ENCODE measurements around the gene OR3A2. TPM values are rescaled to one million over a fixed set of nuclear protein-coding genes. Genes with fewer than 3 reads are reported as not detected.

OR3A2 gene
- total RNA-seq (2022; extraction: Qiagen RNA extraction; ENCODE audit: low read depth) = not detected in 5 replicates

DNA sequence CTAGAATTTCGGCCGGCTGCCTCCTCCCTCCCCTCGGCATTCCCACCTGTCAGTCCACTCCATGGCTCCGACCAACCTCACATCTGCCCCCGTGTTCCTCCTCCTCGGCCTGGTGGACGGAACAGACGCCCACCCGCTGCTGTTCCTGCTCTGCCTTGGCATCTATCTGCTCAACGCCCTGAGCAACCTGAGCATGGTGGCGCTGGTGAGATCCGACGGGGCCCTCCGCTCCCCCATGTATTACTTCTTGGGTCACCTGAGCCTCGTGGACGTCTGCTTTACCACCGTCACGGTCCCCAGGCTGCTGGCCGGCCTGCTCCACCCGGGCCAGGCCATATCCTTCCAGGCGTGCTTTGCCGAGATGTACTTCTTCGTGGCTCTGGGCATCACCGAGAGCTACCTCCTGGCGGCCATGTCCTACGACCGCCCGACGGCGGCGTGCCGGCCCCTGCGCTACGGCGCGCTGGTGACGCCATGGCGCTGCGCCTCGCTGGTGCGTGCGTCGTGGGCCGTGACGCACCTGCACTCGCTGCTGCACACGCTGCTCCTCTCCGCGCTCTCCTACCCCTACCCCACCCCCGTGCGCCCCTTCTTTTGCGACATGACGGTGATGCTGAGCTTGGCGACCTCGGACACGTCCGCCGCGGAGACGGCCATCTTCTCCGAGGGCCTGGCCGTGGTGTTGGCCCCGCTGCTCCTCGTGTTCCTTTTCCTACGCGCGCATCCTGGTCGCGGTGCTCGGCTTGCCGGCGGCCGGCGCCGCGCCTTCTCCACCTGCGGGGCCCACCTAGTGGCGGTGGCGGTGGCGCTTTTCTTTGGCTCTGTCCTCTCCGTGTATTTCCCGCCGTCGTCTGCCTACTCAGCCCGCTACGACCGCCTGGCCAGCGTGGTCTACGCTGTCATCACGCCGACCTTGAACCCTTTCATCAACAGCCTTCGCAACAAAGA lies at the start of gene OR3A2:
Gene OR3A2, minus strand, starts transcription at position 440 of the 948 bp plus-strand sequence.

DNA sequence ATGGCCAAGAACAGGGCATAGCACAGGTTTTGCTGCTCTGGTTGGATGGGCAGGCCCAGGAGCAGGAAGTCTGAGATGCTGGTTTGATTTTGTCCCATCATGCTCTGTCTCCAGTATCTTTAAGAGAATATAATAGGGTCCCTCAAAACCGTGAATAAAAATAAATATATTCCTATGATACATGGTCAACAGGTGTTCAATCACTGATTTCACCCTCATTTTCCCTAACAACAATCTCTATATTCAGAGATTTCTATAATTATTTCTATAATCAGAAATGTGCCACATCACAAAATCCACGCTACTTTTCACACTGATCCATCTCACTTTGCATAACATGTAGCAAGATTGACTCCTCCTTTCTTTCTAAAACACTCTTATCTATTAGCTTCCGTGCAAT lies 47.6 kb upstream of the OR3A2 start, which contains the start of gene OR1E2:
Gene OR1E2, minus strand, starts transcription at position 101 of the 400 bp plus-strand sequence. Its CDS starts 0 bp downstream, at position 101.

DNA sequence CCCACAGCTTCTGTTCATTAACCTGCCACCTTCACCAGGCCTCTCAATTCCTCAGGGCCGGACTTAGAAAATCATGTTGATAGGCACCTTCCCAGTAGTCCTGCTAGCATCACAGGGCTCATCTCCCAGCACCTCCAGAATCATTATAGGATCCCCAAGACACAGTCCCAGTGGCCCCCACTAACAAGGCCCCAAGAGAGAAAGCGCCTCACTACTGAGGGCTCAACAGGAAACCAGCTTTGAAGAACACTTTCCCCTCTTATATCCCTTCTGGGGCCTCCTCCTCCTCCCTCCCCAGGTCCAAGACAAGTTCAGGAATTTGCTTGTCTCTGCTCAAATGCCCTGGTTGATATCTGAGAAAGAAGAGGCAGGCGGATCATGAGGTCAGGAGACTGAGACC lies 25.0 kb upstream of the OR3A2 start, which contains the start of gene OR3A3:
Gene OR3A3, plus strand, starts transcription at position 301 of the 400 bp plus-strand sequence.

GRCh38 chr17:3398310-3398709 lies 12.2 kb upstream of the OR3A2 start, which contains the start of gene OR1E1:
OR1E1 (minus strand) TSS chr17:3398410; CDS start chr17:3398410, 0 bp downstream.

DNA sequence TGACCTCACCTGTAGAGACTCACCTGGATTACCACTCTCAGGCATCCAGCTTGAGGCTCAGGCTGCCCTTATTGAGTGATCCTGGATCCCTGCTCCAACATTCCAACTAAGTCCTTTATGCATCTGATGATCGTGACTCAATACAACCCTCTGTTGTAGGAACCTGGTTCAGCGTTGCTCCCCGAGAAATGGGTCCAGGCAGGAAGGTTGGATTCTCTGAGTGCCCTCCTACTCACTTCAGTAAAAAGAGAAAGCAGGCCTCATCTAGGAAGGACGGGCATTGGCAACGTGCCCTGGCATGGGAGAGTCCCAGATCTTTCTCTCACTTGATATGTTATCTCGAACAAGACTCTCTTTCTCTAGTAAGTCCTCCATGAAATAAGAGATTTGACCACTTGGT lies 87.8 kb downstream of the OR3A2 start, which contains the start of gene OR3A1:
Gene OR3A1, minus strand, starts transcription at position 101 of the 400 bp plus-strand sequence. CDS start 5,778 bp downstream, outside the sequence.

Other genes with a start within 250 kb of the OR3A2 start
- not detected in 5 replicates for gene OR1A2, start 188.8 kb downstream of the OR3A2 start, total RNA-seq (2022; extraction: Qiagen RNA extraction; ENCODE audit: low read depth)
- not detected in 5 replicates for gene OR1A1, start 178.6 kb downstream of the OR3A2 start, total RNA-seq (2022; extraction: Qiagen RNA extraction; ENCODE audit: low read depth)
- gene OR3A1, start 87.9 kb downstream of the OR3A2 start, total RNA-seq (2022; extraction: Qiagen RNA extraction; ENCODE audit: low read depth) = not detected in 5 replicates
- not detected in 5 replicates for gene OR1E1, start 12.1 kb upstream of the OR3A2 start, total RNA-seq (2022; extraction: Qiagen RNA extraction; ENCODE audit: low read depth)
- gene OR3A3, start 25.1 kb upstream of the OR3A2 start, total RNA-seq (2022; extraction: Qiagen RNA extraction; ENCODE audit: low read depth) = not detected in 5 replicates
- not detected in 5 replicates for gene OR1E2, start 47.5 kb upstream of the OR3A2 start, total RNA-seq (2022; extraction: Qiagen RNA extraction; ENCODE audit: low read depth)
- not detected in 5 replicates for gene SPATA22, start 85.5 kb upstream of the OR3A2 start, total RNA-seq (2022; extraction: Qiagen RNA extraction; ENCODE audit: low read depth)
- gene ASPA, start 89.7 kb upstream of the OR3A2 start, total RNA-seq (2022; extraction: Qiagen RNA extraction; ENCODE audit: low read depth) = not detected in 5 replicates
- 0.25 to 0.37 TPM (median 0.29 TPM) in 5 replicates for gene TRPV3, start 171.5 kb upstream of the OR3A2 start, total RNA-seq (2022; extraction: Qiagen RNA extraction; ENCODE audit: low read depth)
- gene TRPV1, start 223.1 kb upstream of the OR3A2 start, total RNA-seq (2022; extraction: Qiagen RNA extraction; ENCODE audit: low read depth) = 3.9 to 5.0 TPM (median 4.1 TPM) in 5 replicates
- 13.3 to 17.9 TPM (median 16.1 TPM) in 5 replicates for gene SHPK, start 249.9 kb upstream of the OR3A2 start, total RNA-seq (2022; extraction: Qiagen RNA extraction; ENCODE audit: low read depth)

All from A549 treated with GW870086 at 1 μM for 4 hours (cell line).